Stimulated activated naive CD4-positive, alpha-beta T cell treated with Interleukin-2 at 50 U/mL for 16 hours (primary cell): ENCODE results near the gene APBB2.
"Not testable (repeated sequence)": the region's sequence is repeated elsewhere in the genome, so short reads cannot be mapped to it uniquely, and the experiment has no call there.

ENCODE experiments used
- DNase-seq: peaks from one replicate; lab custom pipeline; 2025; lab: John Stamatoyannopoulos, UW

APBB2 gene

GRCh38 chr4:40934676-40935075 lies 279.7 kb downstream of the APBB2 start:
- DNase-seq, result no peak

- DNase-seq, result no peak
Measured at GRCh38 chr4:40933272-40934053, 280.9 kb downstream of the APBB2 start.

DNA sequence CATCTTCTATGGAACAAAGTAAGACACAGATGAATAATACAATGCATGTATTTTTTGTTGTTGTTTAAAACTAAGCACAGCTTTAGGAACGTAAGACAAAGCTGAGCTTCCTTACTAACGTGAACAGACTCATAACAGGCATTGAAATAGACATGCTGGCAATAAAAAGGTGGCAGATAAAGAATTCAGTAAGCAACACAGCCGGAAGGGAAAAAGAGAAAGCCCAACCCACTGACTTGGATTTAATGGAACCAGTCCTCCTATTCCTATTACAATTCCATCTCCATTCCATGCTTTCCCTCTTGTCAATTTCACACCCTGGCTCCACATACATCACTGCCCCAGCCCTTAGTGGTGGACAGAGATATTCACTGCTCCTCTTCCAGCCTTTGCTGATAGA lies 282.5 kb downstream of the APBB2 start:
- no peak for DNase-seq

- DNase-seq, result no peak
Measured at GRCh38 chr4:40931238-40931637, 283.1 kb downstream of the APBB2 start.

GRCh38 chr4:40927074-40927473 lies 287.3 kb downstream of the APBB2 start:
- no peak for DNase-seq

- no peak for DNase-seq
Measured at GRCh38 chr4:40924793-40925117, 289.6 kb downstream of the APBB2 start.

- peak; percentile 54 for DNase-seq
Measured at GRCh38 chr4:40924096-40924792, 290.1 kb downstream of the APBB2 start.

- DNase-seq, result no peak
Measured at GRCh38 chr4:40923316-40924095, 290.8 kb downstream of the APBB2 start.

GRCh38 chr4:40919976-40920375 lies 294.4 kb downstream of the APBB2 start:
- not testable (repeated sequence) for DNase-seq

GRCh38 chr4:40918330-40918729 lies 296.0 kb downstream of the APBB2 start:
- no peak for DNase-seq

GRCh38 chr4:40916880-40917279 lies 297.5 kb downstream of the APBB2 start:
- DNase-seq, result peak; percentile 18

GRCh38 chr4:40916218-40916555 lies 298.2 kb downstream of the APBB2 start:
- no peak for DNase-seq

GRCh38 chr4:40915318-40916217 lies 298.8 kb downstream of the APBB2 start:
- no peak for DNase-seq

DNA sequence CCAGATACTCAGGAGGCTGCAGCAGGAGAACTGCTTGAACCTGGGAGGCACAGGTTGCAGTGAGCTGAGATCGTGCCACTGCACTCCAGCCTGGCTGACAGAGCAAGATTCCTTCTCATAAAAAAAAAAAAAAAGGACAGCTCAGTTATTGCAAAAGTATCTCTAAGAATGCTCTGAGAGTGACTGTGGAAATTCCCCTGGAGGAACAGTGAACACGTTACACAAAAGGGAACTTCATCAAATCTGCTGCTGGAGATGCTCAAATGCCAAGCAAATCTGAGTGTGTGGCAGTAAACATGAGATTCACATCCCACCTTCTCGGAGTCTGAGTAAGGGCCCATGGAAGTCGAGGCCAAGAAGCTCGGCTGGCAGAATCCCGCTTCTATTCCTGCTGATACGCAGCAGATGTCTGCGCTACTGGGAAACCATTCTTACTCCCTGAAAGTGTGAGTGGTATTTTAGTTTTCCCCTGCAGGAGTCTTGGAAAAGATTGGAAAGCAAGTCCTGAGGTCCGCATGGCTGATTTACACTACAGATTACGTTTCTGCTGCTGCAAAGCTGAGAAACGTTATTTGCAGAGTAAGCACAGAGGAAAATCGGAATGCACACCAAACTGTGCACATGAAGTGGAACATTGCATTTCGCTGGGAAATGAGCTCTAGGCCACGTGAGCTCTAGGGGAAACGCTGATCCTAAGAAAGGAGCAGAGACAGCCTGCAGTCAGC lies 301.7 kb downstream of the APBB2 start:
- DNase-seq, result no peak

DNA sequence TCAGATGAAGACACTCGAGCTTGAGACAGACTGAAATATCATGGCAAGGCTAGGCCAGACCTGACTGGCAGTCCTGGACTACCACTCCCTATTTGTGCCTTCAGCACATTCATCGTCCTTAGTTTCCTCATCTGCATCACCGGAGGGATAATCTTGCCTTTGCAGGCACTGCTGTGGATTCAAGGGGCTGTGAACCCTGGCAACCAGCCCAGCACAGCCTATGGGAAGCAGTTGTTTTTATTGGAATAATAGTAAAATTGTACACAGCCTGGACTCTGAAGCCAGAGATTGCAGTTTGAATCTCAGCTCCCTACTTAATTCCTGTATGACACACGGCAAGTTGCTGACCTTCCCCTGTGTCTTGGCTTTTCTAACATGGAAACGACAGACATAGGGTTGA lies 303.6 kb downstream of the APBB2 start:
- no peak for DNase-seq

DNA sequence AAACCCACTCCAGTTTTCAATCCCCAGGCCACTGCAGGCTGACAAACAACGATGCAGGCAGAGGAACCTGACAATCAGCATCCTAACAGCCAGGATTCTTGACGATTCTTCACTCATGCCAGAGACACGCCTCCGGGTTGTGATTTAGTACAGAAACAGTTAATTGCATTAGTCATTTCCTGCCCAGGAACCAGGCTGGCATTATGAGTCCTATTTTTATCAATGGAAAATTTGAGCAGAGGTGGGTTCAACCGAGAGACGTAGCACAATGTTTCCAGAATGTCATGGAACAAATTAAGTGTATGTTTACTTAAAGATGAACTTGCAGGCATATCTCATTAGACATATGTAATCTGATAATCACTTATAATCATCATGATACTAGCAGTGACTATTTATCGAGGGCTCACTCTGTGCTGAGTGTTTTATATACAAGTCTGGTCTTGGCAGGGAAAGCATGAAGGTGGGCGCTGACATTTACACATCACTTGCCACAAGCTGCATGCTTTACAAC lies 304.9 kb downstream of the APBB2 start:
- peak; percentile 30 for DNase-seq

- DNase-seq, result peak; percentile 51
Measured at GRCh38 chr4:40908702-40909362, 305.5 kb downstream of the APBB2 start.

DNA sequence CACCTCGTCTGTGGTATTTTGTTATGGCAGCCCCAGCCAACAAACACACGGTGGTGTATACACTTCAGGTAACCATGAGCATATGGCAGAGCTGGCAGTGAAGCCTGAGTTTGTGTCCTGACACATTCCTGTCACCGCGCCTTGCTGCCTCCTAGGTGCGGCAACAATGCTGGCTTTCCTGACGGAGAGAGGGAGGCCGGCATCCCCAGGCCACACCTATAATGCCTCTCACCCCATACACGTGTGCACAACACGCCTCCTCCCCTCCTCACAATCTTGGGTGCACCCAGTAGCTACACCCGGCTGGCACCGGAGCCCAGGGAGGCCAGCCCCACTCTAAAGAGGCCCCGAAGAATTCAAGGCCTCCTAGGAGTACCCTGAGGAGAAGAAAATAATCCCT lies 306.0 kb downstream of the APBB2 start:
- DNase-seq, result no peak

- DNase-seq, result no peak
Measured at GRCh38 chr4:40905414-40905813, 308.9 kb downstream of the APBB2 start.

GRCh38 chr4:40900531-40900930 lies 313.8 kb downstream of the APBB2 start:
- DNase-seq, result not testable (repeated sequence)
